ENCODE measurements around the gene SPRR2G. TPM values are rescaled to one million over a fixed set of nuclear protein-coding genes. Genes with fewer than 3 reads are reported as not detected.
"Not testable (repeated sequence)": the region's sequence is repeated elsewhere in the genome, so short reads cannot be mapped to it uniquely, and the experiment has no call there.

The SPRR2G gene
- total RNA-seq, 1 donor from 2014 or later = not detected

DNA sequence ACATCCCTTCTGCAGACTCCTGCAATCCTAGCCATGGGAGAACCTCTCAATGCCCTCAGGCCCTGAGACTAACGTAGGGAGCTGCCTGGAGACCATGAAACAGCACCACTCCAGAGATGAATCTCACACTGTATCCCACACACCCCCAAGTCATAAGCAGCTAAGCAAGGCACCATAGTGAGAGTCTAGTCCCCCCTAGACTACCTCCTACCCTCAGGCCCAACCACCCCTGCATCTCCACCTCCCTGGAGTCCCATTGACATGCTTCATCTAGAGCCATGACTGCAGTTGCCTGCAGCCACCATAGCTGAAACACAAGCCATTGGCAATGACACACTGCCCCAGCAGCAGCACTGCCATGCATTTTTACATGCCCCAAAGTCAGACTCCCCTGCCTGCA, 17.4 kb downstream of the SPRR2G start:
- Mint-ChIP-seq H3K27ac (no peak overlapping the region), H3K27me3 (peaks cover 19% of the 10 kb centered on the region), H3K36me3 (ENCODE audit: low read depth) (no peaks in the 10 kb centered on the region), H3K4me1 (no peaks in the 10 kb centered on the region), H3K9me3 (no peaks in the 10 kb centered on the region), H3K4me3 (no peak overlapping the region)
- intact Hi-C loops (cut with micrococcal nuclease) = no loop called here
- DNase-seq = no peak

DNA sequence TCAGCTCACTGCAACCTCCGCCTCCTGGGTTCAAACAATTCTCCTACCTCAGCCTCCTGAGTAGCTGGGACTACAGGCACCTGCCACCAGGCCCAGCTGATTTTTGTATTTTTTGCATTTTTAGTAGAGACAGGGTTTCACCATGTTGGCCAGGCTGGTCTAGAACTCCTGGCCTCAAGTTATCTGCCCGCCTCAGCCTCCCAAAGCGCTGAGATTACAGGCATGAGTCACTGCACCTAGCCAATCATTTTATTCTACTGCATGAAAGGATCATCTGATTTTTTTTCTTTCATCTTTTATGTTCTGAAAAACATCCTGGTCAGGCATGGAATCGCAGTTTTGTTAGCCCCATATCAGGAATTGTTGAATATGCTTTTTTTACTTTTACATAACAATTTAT, 22.0 kb downstream of the SPRR2G start:
- H3K27ac Mint-ChIP-seq; intact Hi-C loops (cut with micrococcal nuclease); H3K36me3 Mint-ChIP-seq (ENCODE audit: low read depth); H3K27me3 Mint-ChIP-seq; H3K4me1 Mint-ChIP-seq; DNase-seq; H3K9me3 Mint-ChIP-seq; H3K4me3 Mint-ChIP-seq: not testable (repeated sequence)

DNA sequence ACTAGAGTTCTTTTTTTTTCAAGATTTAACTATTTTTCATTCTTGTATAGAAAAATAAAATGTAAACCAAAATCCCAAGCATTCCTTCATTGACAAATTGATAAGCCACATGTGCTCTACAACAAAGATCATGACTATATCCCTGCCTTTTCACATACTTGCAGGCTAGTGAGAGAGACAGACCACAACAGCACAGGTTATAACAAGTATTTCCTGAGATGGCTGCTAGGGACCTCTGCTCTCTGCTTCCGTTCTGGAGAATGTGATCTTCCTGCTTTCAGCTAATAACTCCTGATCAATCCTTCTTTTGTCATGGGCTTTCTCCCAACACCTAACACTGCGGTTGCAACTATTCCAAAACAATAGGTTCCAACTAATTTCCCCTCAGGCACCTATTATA, 23.4 kb downstream of the SPRR2G start:
- no peaks in the 10 kb centered on the region for H3K9me3 Mint-ChIP-seq
- H3K4me1 Mint-ChIP-seq = no peaks in the 10 kb centered on the region
- intact Hi-C loops (cut with micrococcal nuclease) = no loop called here
- no peak overlapping the region for H3K27ac Mint-ChIP-seq
- no peak for DNase-seq
- no peak overlapping the region for H3K4me3 Mint-ChIP-seq
- peaks cover 4% of the 10 kb centered on the region for H3K27me3 Mint-ChIP-seq
- no peaks in the 10 kb centered on the region for H3K36me3 Mint-ChIP-seq (ENCODE audit: low read depth)

- intact Hi-C loops (cut with micrococcal nuclease) = no loop called here
- no peak overlapping the region for H3K27ac Mint-ChIP-seq
- no peaks in the 10 kb centered on the region for H3K36me3 Mint-ChIP-seq (ENCODE audit: low read depth)
- H3K27me3 Mint-ChIP-seq = no peaks in the 10 kb centered on the region
- no peaks in the 10 kb centered on the region for H3K9me3 Mint-ChIP-seq
- no peak for DNase-seq
- no peaks in the 10 kb centered on the region for H3K4me1 Mint-ChIP-seq
- no peak overlapping the region for H3K4me3 Mint-ChIP-seq
Measured at GRCh38 chr1:153125536-153125935, 25.2 kb downstream of the SPRR2G start.

- H3K27ac Mint-ChIP-seq; intact Hi-C loops (cut with micrococcal nuclease); H3K9me3 Mint-ChIP-seq; H3K4me3 Mint-ChIP-seq; H3K4me1 Mint-ChIP-seq; DNase-seq; H3K27me3 Mint-ChIP-seq; H3K36me3 Mint-ChIP-seq (ENCODE audit: low read depth): not testable (repeated sequence)
Measured at GRCh38 chr1:153123793-153124192, 26.9 kb downstream of the SPRR2G start.

- H3K4me1 Mint-ChIP-seq = no peaks in the 10 kb centered on the region
- DNase-seq = no peak
- H3K4me3 Mint-ChIP-seq = no peak overlapping the region
- intact Hi-C loops (cut with micrococcal nuclease) = no loop called here
- peaks cover 2% of the 10 kb centered on the region for H3K27me3 Mint-ChIP-seq
- no peak overlapping the region for H3K27ac Mint-ChIP-seq
- H3K36me3 Mint-ChIP-seq (ENCODE audit: low read depth) = no peaks in the 10 kb centered on the region
- H3K9me3 Mint-ChIP-seq = no peaks in the 10 kb centered on the region
Measured at GRCh38 chr1:153122831-153123421, 27.8 kb downstream of the SPRR2G start.

DNA sequence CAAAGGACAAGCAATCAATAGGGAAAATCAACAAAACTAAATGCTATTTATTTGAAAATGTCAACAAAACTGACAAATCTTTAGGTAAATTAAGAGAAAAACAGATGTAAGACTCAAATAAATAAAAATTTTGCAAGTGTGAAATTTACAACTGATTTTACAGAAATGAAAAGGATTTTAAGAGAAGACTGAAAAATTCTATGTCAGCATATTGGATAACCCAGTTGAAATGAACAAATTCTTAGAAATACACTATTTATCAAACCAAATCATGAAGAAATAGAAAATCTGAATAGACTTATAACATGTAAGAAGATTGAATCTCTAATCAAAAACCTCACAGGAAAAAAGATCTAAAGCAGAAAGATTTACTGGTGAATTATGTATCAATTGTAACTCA, 29.7 kb downstream of the SPRR2G start:
- no peak overlapping the region for H3K4me3 Mint-ChIP-seq

GRCh38 chr1:153119491-153119971, 31.2 kb downstream of the SPRR2G start:
- H3K4me3 Mint-ChIP-seq = no peak overlapping the region
- intact Hi-C loops (cut with micrococcal nuclease) = no loop called here
- no peak overlapping the region for H3K27ac Mint-ChIP-seq
- no peaks in the 10 kb centered on the region for H3K9me3 Mint-ChIP-seq
- no peaks in the 10 kb centered on the region for H3K4me1 Mint-ChIP-seq
- H3K36me3 Mint-ChIP-seq (ENCODE audit: low read depth) = no peaks in the 10 kb centered on the region
- H3K27me3 Mint-ChIP-seq = peaks cover 5% of the 10 kb centered on the region
- no peak for DNase-seq

More for the DNA sequence above, 29.7 kb downstream of the SPRR2G start:
- no peak for DNase-seq
- no peaks in the 10 kb centered on the region for H3K9me3 Mint-ChIP-seq
- peaks cover 5% of the 10 kb centered on the region for H3K27me3 Mint-ChIP-seq
- no peaks in the 10 kb centered on the region for H3K4me1 Mint-ChIP-seq
- intact Hi-C loops (cut with micrococcal nuclease) = no loop called here
- H3K36me3 Mint-ChIP-seq (ENCODE audit: low read depth) = no peaks in the 10 kb centered on the region
- H3K27ac Mint-ChIP-seq = no peak overlapping the region

DNA sequence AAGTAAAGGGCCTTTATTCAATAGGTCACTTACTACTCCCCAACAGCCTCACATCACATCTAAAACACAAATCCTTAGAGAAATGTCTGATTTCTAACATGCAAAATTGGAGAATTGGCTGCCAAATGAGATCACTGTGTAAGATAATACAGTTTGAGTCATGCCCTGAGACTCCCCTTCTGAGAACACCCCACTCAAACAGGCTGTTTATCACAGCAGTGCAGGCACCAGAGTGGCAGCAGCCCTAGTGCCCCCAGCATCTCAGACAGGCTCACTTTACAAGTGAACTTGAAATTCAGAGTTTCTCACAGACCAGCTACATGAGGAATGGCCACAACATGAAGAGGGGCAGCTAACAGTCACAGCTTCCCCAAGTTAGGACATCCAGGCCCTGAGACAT, 35.4 kb downstream of the SPRR2G start:
- H3K4me1 Mint-ChIP-seq = not testable (repeated sequence)

DNA sequence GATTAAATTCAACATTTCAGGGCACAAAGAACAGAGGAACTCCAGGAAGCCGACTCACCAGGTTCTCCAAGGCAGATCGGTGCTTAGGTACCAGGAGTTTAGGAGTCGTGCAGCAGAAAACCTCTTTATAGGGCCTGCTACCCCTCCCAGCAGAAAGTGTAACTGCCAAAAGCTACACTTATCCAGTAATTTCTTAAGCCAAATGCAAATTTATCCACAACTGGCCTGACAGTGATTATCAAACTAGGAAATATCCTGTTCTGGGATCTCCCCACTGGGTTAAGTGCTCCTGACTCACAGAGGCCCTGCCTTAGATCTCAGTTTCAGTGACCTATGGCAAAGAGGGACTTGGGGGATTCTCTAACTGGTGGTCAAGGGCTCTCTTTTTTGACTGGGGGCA, 37.3 kb downstream of the SPRR2G start, which contains the start of gene SPRR2F:
Gene SPRR2F, minus strand, starts transcription at position 101 of the 400 bp plus-strand sequence. CDS start 783 bp downstream, outside the sequence.
- H3K4me3 Mint-ChIP-seq = no peak within 1 kb of the TSS
- DNase-seq = no peak
- no peaks in the 10 kb centered on the region for H3K9me3 Mint-ChIP-seq
- no peaks in the 10 kb centered on the region for H3K4me1 Mint-ChIP-seq
- H3K36me3 Mint-ChIP-seq (ENCODE audit: low read depth) = no peaks in the 10 kb centered on the region
- peaks cover 3% of the 10 kb centered on the region for H3K27me3 Mint-ChIP-seq
- H3K27ac Mint-ChIP-seq = no peak within 1 kb of the TSS
- intact Hi-C loops (cut with micrococcal nuclease) = no loop called here

More for the DNA sequence above, 35.4 kb downstream of the SPRR2G start:
- intact Hi-C loops (cut with micrococcal nuclease); H3K4me3 Mint-ChIP-seq; H3K27me3 Mint-ChIP-seq; H3K36me3 Mint-ChIP-seq (ENCODE audit: low read depth); H3K9me3 Mint-ChIP-seq; H3K27ac Mint-ChIP-seq; DNase-seq: not testable (repeated sequence)

- H3K36me3 Mint-ChIP-seq (ENCODE audit: low read depth); H3K4me3 Mint-ChIP-seq; H3K9me3 Mint-ChIP-seq; DNase-seq; intact Hi-C loops (cut with micrococcal nuclease); H3K4me1 Mint-ChIP-seq; H3K27ac Mint-ChIP-seq; H3K27me3 Mint-ChIP-seq: not testable (repeated sequence)
Measured at GRCh38 chr1:153112454-153112853, 38.2 kb downstream of the SPRR2G start.

DNA sequence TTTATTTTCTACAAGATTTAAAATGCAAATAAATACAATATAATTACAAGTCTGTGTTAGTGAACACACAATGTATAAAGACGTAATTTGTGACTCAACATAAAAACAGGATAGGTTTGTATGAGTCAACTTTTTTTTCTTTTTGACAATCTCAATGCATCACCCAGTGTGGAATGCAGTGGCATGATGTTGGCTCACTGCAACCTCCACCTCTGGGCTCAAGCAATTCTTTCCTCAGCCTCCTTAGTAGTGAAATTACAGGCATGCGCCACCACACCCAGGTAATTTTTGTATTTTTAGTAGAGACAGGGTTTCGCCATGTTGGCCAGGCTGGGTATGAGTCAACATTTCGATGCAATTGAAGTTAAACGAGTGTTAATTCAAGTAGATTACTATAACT, 50.4 kb downstream of the SPRR2G start:
- Mint-ChIP-seq H3K27ac (no peak overlapping the region), H3K27me3 (peaks cover 10% of the 10 kb centered on the region), H3K4me1 (no peaks in the 10 kb centered on the region), H3K9me3 (no peaks in the 10 kb centered on the region), H3K4me3 (no peak overlapping the region), H3K36me3 (ENCODE audit: low read depth) (no peaks in the 10 kb centered on the region)
- intact Hi-C loops (cut with micrococcal nuclease) = no loop called here
- no peak for DNase-seq

Data from activated CD4-positive, alpha-beta T cell treated with anti-CD3 and anti-CD28 coated beads, Interleukin-2, amount 10 ng/mL, durations not matched to agents 24 days and 14 days (primary cell).